Adipocyte (in vitro differentiated cells): ENCODE data around the gene OPCML.

Experiments used
- DNase-seq: peaks from one replicate; pipeline ENCODE4 v3.0.0-alpha.2; 2015; ENCODE audit warnings: low read depth
- H3K27me3 ChIP-seq: replicated peaks from 2 replicates; pipeline ENCODE4 v1.7.0; 2013; ENCODE audit warnings: mild to moderate bottlenecking, low read length, moderate library complexity; ENCODE audit not compliant: control insufficient read depth, insufficient read depth
- H3K36me3 ChIP-seq: 2 replicates; pipeline ENCODE4 v1.7.0; 2013; ENCODE audit warnings: low read length, mild to moderate bottlenecking, moderate library complexity; ENCODE audit not compliant: control insufficient read depth, insufficient read depth, severe bottlenecking
- H3K4me1 ChIP-seq: 2 replicates; pipeline ENCODE4 v1.7.0; 2013; ENCODE audit warnings: mild to moderate bottlenecking, low read length, moderate library complexity; ENCODE audit not compliant: control insufficient read depth, insufficient read depth
- H3K4me3 ChIP-seq: 2 replicates; pipeline ENCODE4 v1.7.0; 2013; ENCODE audit warnings: mild to moderate bottlenecking, low read length, moderate library complexity
- H3K9ac ChIP-seq: 2 replicates; pipeline ENCODE4 v1.7.0; 2013; ENCODE audit warnings: mild to moderate bottlenecking, low read length, moderate library complexity
- H3K9me3 ChIP-seq: 2 replicates; pipeline ENCODE4 v1.7.0; 2013; ENCODE audit warnings: mild to moderate bottlenecking, low read length, moderate library complexity; ENCODE audit not compliant: control insufficient read depth

OPCML gene

DNA sequence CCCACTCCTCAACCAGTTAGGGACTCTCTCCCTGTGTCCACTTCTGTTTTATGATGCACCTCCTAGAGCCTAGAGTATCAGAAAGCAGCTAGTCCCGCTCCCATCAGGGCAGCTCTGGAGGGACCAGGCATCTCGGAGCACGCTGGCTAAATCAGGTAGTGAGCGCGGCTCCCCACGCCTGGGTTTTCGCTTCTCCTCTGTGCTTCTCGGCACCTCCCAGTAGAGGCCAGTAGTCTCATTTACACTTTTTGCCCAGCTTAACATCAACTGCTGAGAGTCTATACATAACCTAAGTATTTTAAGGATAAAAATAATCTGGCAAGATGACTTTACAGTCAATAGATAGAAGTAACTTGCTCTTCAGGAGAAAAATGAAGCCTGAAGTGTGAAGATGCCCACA, 473.8 kb downstream of the OPCML start:
- H3K4me1 ChIP-seq, result no peaks in the 10 kb centered on the region

DNA sequence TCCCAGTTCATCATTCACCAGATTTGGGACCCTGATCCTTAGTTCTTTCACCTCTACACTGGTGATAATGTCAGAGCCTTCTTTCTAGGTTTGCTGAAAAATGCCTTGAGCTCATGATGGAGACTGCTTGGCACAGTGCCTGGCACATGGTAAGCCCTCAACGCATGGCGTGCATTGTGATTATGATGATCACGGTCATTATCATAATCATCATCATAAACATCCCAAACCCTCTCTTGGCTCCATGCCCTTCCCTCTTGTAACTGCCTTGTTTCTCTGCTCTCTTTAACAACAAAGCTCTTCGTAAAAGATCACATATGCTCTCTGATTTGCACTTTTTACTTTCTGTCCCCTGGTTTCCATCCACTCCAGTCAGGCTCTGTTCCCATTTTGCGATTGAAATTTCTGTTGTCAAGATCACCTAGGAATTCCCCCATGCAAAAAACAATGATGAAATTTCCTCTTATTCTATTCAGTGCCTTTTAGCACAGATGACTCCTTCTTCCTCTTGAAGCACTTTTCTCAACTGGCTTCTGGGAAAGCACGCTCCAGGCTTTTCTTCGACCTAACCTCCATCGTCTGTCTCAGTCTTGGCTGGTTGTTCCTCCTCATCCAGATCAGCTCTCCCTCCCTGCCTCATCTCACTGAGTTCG, 479.1 kb downstream of the OPCML start:
- no peaks in the 10 kb centered on the region for H3K36me3 ChIP-seq
- no peak for DNase-seq
- H3K4me3 ChIP-seq, result no peak overlapping the region
- peaks cover 24% of the 10 kb centered on the region for H3K27me3 ChIP-seq
- H3K4me1 ChIP-seq, result no peaks in the 10 kb centered on the region
- H3K9ac ChIP-seq, result no peak overlapping the region
- no peaks in the 10 kb centered on the region for H3K9me3 ChIP-seq

More for the DNA sequence above, 473.8 kb downstream of the OPCML start:
- no peaks in the 10 kb centered on the region for H3K36me3 ChIP-seq
- no peak overlapping the region for H3K9ac ChIP-seq
- H3K4me3 ChIP-seq, result no peak overlapping the region
- H3K27me3 ChIP-seq, result peaks cover 36% of the 10 kb centered on the region
- H3K9me3 ChIP-seq, result no peaks in the 10 kb centered on the region
- no peak for DNase-seq

DNA sequence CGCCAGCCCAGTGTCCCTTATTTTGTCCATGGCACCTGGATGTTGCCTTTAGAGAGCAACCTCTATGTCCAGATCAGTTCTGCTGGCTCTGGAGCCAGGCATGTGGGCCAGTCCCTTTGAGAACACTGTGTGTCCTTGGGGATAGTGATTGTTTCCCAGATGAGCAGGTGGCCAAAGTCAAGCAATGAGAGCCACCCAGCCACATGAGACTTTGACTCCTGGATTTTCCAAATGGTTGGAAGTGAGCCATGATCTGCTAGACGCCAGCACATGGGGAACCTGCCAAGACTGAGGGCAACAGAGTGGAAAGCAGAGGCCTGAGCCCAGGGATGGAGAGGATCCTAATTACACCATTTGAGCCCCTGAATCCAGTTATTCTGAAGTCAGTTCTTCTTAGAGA, 479.8 kb downstream of the OPCML start:
- Histone ChIP-seq H3K4me1 (no peaks in the 10 kb centered on the region), H3K4me3 (no peak overlapping the region), H3K9ac (no peak overlapping the region), H3K9me3 (no peaks in the 10 kb centered on the region), H3K27me3 (peaks cover 21% of the 10 kb centered on the region), H3K36me3 (no peaks in the 10 kb centered on the region)
- DNase-seq, result no peak

DNA sequence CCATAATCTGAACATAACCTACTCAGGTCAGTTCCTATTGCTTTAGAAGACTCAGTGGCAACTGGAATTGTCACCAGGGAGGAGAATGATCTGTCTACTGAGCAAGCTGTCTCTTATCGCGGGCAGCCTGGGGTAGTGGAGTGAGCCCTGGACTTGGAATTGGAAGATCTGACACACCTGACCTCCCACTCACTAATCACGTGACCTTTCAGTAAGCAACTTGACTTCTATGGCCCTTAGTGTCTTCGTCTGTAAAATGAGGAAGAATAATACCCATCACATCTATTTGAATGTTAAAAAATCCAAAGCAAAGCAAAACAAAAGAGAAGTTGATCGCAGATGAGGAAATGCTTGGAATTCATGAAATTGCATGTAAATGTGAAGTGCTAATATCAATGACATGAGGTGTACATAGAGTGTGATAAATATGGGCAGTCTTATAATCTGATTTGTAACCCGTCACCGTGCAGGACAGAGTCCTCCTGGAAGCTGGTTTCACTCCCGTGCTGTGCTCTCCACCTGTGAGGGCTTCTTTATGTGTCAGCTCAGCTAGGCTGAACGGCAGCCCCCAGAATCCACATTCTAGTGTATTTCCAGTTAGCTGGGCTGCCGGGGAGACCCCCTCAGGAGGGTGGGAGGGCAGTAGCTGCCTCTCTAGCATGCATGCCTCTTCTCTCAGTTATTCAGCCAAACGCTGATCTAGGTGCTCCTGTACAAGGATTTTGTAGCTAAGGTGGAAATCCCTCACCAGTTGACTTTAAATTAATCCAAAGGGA, 482.9 kb downstream of the OPCML start:
- no peaks in the 10 kb centered on the region for H3K9me3 ChIP-seq
- no peak overlapping the region for H3K9ac ChIP-seq
- peaks cover 21% of the 10 kb centered on the region for H3K27me3 ChIP-seq
- no peaks in the 10 kb centered on the region for H3K36me3 ChIP-seq
- DNase-seq, result no peak
- no peaks in the 10 kb centered on the region for H3K4me1 ChIP-seq
- H3K4me3 ChIP-seq, result no peak overlapping the region

DNA sequence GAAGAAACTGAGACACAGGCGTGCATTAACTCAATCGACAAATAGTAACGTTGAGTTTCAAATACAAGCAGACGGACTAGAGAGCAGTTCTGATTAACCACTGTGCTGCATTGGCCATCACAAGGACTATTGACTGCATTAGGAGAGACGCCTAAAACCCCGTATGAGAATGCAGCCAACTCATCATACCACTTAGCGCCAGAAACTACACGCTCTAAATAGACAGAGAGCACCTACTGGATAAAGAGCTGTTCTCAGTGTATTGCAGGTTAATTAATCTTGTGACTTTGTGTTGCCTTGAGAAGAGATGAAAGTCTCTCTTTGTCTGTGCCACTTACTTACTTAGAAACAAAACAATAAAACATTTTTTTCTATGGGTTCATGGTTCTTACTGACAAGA, 484.0 kb downstream of the OPCML start:
- Histone ChIP-seq H3K9me3 (no peaks in the 10 kb centered on the region), H3K4me1 (no peaks in the 10 kb centered on the region), H3K9ac (no peak overlapping the region), H3K27me3 (peaks cover 24% of the 10 kb centered on the region), H3K4me3 (no peak overlapping the region), H3K36me3 (no peaks in the 10 kb centered on the region)
- no peak for DNase-seq

DNA sequence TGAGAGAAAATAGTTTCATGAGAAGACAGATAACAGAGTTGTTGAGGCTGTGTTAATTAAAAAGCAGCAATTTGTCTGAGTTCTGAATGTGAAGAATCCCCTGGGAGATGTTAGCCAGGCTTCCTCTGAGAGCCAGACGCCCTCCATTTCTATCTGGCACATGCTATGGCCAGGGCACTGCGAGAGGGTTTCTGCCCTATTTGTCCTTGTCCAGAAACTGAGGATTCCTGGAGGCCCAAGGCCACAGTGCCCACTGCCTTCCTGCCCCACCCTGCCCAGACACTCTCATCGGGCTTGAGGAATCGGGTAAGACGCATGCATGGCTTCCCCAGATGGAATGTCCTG, 484.6 kb downstream of the OPCML start:
- Histone ChIP-seq H3K27me3 (peaks cover 27% of the 10 kb centered on the region), H3K36me3 (no peaks in the 10 kb centered on the region), H3K4me3 (no peak overlapping the region), H3K9ac (no peak overlapping the region), H3K9me3 (no peaks in the 10 kb centered on the region), H3K4me1 (no peaks in the 10 kb centered on the region)
- no peak for DNase-seq

DNA sequence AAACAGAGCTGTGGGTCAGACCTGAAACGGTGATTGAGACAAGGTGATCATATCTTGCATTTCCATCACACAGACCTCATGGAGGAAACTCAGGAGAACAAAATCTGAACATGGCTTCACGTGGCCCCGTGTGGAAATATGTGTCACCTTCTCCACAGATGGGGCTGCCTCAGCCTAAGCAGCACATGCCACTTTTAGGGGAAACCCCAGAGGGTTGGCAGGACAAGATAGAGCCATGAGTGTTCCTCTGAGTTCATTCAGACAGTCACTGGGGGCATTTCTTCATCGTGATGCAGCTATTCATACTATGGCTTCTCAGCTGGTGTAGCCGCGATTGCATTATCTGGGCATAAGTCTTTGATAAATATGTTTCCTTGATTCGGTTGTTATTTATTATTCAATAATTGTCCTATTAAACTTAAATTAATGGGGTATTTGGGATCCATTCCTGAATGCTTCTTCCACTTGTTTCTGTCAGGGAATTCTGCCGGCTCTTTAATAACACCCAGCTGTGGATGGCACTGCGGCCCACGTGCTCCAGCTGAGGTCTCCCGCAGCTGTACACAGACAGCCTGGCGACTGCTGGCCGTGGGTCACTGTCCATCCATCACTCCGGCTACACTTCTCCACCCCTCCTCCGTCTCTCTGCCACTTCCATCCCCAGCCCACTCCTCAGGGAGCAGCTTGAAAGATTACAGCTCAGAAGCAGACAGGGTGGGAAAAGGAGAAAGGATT, 485.1 kb downstream of the OPCML start:
- H3K27me3 ChIP-seq, result peaks cover 29% of the 10 kb centered on the region
- no peaks in the 10 kb centered on the region for H3K9me3 ChIP-seq
- no peak for DNase-seq
- no peaks in the 10 kb centered on the region for H3K36me3 ChIP-seq
- H3K4me1 ChIP-seq, result no peaks in the 10 kb centered on the region
- no peak overlapping the region for H3K9ac ChIP-seq
- no peak overlapping the region for H3K4me3 ChIP-seq

DNA sequence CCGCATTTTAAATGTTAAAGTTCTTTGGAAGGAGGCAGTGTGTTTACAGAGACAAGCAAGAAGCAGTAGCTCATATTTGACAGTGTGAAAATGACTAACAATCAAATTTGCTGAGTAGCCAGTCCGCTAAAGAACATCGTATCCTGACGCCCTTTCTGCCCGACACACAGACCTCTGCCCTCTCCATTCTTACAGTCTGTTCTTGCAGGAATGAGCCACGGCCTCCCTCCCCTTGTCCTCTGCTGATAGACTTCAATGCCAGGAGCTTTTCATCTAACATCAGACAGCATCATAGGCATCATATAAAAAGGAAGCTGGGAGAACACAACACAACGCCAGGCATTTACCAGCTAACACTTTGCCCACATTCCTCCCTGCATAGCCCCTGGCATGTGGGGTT, 486.0 kb downstream of the OPCML start:
- Histone ChIP-seq H3K4me3 (no peak overlapping the region), H3K9me3 (no peaks in the 10 kb centered on the region), H3K36me3 (no peaks in the 10 kb centered on the region), H3K9ac (no peak overlapping the region), H3K27me3 (peaks cover 27% of the 10 kb centered on the region), H3K4me1 (no peaks in the 10 kb centered on the region)
- no peak for DNase-seq

DNA sequence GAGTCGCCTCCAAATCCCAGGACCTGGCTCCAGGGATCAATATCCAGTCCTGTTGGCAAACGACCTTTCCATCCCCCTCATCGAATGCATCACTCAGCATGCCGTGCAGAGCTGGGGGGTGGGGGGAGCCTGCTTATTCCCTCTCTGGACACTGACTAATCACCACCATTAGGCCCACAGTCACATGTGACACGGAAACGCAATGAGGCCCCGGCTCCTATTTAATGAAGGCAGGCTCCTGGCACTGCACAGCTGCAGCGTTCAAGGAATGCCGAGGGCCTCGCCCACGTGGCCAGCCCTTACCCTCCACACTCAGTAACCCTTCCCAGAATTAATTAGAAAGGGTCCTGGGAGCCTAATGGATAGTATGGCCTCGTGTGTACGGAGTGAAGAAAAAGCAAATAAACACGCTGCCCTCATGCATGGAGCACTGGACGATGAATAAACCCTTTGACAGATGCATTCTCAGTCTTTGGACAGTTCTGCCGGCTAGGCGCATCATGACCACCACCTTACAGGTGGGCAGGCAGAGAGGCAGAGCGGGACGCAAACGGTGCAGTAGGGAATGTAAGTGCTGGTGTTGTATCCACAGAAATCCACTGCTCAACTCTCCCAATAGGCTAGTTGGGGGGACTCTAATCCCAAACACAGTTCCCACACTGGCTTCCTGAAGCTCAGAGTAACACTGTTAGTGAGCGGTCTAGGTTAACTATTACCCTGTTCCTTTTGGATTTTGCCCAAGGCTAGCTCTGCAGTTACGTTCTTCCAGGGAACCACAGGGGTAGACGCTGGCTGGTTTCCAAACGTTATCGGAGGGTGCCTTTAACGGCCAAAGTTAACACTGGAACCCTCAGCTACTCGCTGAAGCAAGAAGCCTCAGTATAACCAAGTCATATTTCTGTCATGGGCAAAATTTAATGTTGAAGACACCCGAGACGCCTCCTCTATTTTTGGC, 490.1 kb downstream of the OPCML start:
- Histone ChIP-seq H3K9me3 (no peaks in the 10 kb centered on the region), H3K9ac (no peak overlapping the region), H3K4me1 (peaks cover 4% of the 10 kb centered on the region), H3K4me3 (no peak overlapping the region), H3K36me3 (no peaks in the 10 kb centered on the region), H3K27me3 (peaks cover 16% of the 10 kb centered on the region)
- no peak for DNase-seq

DNA sequence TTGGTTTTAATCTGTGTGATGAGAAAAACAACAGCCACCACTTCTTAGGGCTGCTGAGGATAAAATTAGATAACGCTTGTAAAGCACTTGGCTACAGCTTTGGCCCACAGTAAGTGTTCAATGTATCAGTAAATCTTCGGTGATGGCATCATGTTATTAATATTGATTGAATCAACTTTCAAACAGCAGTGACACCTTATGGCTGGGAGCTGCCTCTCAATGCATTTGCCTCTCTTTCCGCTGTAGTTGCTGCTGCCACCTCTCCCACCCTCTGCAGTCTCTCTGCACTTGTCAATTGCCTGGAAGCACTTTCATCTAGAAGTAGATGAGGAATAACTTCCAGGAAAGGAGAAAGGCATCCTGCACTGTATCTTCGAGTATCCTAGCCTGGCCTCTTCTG, 491.1 kb downstream of the OPCML start:
- Histone ChIP-seq H3K9ac (no peak overlapping the region), H3K4me1 (peaks cover 4% of the 10 kb centered on the region)

More for the DNA sequence above, 491.1 kb downstream of the OPCML start:
- no peaks in the 10 kb centered on the region for H3K36me3 ChIP-seq
- H3K9me3 ChIP-seq, result no peaks in the 10 kb centered on the region
- no peak for DNase-seq
- H3K4me3 ChIP-seq, result no peak overlapping the region
- peaks cover 21% of the 10 kb centered on the region for H3K27me3 ChIP-seq
